Endothelial cell of umbilical vein (primary cell): ENCODE data around the gene PPP1R12C.

Experiments
- EZH2 ChIP-seq: IDR thresholded peaks from 2 replicates; pipeline ENCODE4 v1.6.1; 2012; ENCODE audit warnings: borderline replicate concordance, low read depth, mild to moderate bottlenecking, moderate library complexity, low read length, inconsistent platforms; ENCODE audit not compliant: severe bottlenecking
- MYC ChIP-seq: IDR thresholded peaks from one replicate; pipeline ENCODE4 v1.6.1; 2011; ENCODE audit warnings: mild to moderate bottlenecking, low read depth, low read length
- POLR2A ChIP-seq: IDR thresholded peaks from 2 replicates; pipeline ENCODE4 v1.6.1; 2012; ENCODE audit warnings: low read depth, mild to moderate bottlenecking, control low read depth, low read length
- TF ChIP-seq, protein P1 (sequence below), 2 donors: IDR thresholded peaks; 1 replicate in 1 of 2; 2 replicates in 1 of 2; pipeline ENCODE4 v1.5.1; 2011; ENCODE audit warnings: low read length in 2 of 2, mild to moderate bottlenecking in 2 of 2, moderate library complexity in 2 of 2, control low read depth in 1 of 2, inconsistent platforms in 1 of 2, low read depth in 1 of 2; ENCODE audit not compliant: insufficient read depth in 1 of 2; ENCODE audit errors: extremely low read depth in 1 of 2
- TF ChIP-seq, protein P2 (sequence below): IDR thresholded peaks from 2 replicates; pipeline ENCODE4 v1.6.1; 2011; ENCODE audit not compliant: insufficient read depth, insufficient read length

DNA sequence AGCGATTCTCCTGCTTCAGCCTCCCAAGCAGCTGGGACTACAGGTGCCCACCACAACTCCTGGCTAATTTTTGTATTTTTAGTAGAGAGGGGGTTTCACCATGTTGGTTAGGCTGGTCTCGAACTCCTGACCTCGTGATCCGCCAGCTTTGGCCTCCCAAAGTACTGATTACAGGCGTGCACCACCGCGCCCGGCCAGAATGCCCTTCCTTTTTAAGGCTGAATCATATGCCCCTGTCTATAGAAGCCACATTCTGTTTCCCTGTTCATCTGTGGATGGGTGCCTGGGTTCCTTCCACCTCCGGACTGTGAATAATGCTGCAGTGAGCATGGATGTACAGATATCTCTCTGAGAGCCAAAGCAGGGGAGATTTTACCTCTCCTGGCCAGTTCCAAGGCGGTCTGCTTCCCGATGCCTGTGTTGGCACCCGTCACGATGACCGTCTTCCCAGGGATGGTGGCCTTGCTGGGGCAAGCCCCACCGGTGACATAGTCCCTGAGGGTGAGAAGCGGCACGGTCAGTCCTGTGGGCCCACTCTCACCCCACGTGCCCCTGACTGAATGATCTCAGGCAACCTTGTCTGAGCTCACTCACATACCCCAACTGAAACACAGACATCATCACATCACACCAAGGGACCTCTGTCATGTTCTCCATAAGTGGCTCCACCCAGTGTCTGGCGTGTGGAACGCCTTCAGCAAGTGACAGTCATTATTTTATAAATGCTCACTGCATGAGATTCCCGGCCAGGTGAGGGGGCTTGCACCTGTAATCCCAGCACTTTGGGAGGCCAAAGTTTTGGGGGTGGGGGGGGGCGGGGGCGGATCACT is 58.4 kb downstream of the PPP1R12C start:
- TF ChIP-seq, protein P1, sequence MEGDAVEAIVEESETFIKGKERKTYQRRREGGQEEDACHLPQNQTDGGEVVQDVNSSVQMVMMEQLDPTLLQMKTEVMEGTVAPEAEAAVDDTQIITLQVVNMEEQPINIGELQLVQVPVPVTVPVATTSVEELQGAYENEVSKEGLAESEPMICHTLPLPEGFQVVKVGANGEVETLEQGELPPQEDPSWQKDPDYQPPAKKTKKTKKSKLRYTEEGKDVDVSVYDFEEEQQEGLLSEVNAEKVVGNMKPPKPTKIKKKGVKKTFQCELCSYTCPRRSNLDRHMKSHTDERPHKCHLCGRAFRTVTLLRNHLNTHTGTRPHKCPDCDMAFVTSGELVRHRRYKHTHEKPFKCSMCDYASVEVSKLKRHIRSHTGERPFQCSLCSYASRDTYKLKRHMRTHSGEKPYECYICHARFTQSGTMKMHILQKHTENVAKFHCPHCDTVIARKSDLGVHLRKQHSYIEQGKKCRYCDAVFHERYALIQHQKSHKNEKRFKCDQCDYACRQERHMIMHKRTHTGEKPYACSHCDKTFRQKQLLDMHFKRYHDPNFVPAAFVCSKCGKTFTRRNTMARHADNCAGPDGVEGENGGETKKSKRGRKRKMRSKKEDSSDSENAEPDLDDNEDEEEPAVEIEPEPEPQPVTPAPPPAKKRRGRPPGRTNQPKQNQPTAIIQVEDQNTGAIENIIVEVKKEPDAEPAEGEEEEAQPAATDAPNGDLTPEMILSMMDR (IDR thresholded peaks at IDR 0.05; ENCODE audit: extremely low read depth in 1 of 2, insufficient read depth in 1 of 2, low read depth in 1 of 2, low read length in 2 of 2), result no peak
- TF ChIP-seq, protein P2, sequence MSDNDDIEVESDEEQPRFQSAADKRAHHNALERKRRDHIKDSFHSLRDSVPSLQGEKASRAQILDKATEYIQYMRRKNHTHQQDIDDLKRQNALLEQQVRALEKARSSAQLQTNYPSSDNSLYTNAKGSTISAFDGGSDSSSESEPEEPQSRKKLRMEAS, result no peak
- TF ChIP-seq EZH2 (no peak), MYC (no peak), POLR2A (no peak)
